Omental fat pad (tissue), 4 donors: Measurements from ENCODE around the gene BLCAP. TPM values are rescaled to one million over a fixed set of nuclear protein-coding genes. Genes with fewer than 3 reads are reported as not detected.

Source experiments
- ATAC-seq: fragments of 150-250 bp; one replicate; pipeline ENCODE4 v1.9.1; 2016; ENCODE audit warnings: mild to moderate bottlenecking, moderate library complexity; ENCODE audit not compliant: low FRiP score
- DNase-seq: peaks from one replicate; pipeline ENCODE4 v3.0.0-alpha.2; 2019; ENCODE audit warnings: low spot score
- total RNA-seq, 4 donors: library from RNA; depleted of rRNA; stranded (reverse); fragments of >200 nt; gene quantifications; one replicate each; pipeline ENCODE4 v1.1.0, GENCODE V29; 2016
- TF ChIP-seq, protein P1 (sequence below), 3 donors: fragments of 450-650 bp; IDR thresholded peaks; one replicate each; pipeline ENCODE4 v1.5.1; 2016 to 2017; ENCODE audit warnings: antibody characterized with exemption in 3 of 3, mild to moderate bottlenecking in 3 of 3, moderate library complexity in 2 of 3

Gene BLCAP
- total RNA-seq, 4 donors from 2014 or later = 58.6 to 197 (median 82.1) TPM

DNA sequence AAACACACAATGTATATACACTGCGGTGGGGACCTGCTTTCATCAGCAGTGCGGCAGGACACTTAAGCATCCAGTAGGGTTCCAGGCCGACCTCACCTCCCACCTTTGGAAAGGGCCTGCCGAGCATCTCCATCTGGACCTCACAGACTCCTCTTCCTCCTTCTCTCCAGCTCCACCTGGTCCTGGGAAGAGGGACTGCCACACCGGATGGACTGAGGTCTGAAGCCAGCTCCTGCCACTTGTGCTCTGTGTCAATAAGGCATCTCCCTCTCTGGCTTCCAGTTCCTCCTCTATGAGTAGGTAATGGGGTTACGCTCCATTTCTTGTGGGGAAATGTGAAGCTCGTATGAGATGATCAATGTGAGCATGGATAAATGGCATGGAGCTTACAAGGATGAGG is 25.7 kb downstream of the BLCAP start:
- TF ChIP-seq, protein P1, sequence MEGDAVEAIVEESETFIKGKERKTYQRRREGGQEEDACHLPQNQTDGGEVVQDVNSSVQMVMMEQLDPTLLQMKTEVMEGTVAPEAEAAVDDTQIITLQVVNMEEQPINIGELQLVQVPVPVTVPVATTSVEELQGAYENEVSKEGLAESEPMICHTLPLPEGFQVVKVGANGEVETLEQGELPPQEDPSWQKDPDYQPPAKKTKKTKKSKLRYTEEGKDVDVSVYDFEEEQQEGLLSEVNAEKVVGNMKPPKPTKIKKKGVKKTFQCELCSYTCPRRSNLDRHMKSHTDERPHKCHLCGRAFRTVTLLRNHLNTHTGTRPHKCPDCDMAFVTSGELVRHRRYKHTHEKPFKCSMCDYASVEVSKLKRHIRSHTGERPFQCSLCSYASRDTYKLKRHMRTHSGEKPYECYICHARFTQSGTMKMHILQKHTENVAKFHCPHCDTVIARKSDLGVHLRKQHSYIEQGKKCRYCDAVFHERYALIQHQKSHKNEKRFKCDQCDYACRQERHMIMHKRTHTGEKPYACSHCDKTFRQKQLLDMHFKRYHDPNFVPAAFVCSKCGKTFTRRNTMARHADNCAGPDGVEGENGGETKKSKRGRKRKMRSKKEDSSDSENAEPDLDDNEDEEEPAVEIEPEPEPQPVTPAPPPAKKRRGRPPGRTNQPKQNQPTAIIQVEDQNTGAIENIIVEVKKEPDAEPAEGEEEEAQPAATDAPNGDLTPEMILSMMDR (IDR thresholded peaks at IDR 0.05) = no peak
- no peak for ATAC-seq
- no peak for DNase-seq

DNA sequence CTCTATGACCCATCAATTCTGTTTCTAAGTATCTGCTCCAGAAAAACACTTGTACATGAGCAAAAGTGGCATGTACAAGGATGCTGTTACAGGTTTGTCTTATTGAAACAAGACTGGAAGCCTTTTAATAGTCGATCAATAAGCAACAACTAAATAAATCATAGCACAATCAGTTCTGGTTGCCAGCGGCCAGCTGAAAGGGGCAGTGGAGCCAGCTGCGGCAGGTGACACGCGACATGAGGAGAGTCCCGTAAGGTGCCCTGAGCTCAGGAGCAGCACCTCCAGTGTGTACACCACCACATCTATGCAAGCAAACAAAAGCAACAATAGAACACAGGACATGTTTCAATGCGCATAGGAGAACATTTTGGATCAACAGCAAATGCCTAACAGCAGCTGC is 27.4 kb downstream of the BLCAP start:
- ATAC-seq = no peak
- no peak for DNase-seq
- TF ChIP-seq, protein P1 (IDR thresholded peaks at IDR 0.05) = no peak

DNA sequence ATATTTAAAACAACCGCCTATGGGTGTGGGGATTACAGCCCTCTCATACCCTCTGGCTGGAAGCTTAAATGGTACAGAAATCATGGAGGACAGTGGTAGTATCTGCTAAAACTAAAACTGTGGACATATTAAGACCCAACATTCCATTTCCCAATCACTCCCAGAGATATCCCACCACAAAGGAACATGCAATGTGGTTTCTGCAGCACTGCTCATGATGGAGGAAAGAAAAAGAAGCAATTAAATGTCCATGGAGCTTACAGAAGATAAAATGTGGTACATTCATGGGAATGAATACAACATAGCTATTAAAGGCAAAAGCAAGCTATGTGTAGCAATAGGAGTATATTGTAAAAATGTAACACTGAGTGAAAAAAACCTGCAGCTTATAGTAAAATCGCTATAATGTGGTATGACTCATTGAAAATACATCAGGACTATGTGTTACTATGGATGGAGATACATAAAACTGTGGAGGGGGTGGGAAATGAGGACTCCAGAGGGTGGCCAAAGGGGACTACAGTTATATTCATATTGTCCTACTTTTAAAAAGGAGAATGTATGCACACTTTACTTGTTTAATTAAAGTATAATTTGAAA is 29.5 kb downstream of the BLCAP start:
- TF ChIP-seq, protein P1 (IDR thresholded peaks at IDR 0.05) = no peak
- no peak for DNase-seq
- no peak for ATAC-seq

DNA sequence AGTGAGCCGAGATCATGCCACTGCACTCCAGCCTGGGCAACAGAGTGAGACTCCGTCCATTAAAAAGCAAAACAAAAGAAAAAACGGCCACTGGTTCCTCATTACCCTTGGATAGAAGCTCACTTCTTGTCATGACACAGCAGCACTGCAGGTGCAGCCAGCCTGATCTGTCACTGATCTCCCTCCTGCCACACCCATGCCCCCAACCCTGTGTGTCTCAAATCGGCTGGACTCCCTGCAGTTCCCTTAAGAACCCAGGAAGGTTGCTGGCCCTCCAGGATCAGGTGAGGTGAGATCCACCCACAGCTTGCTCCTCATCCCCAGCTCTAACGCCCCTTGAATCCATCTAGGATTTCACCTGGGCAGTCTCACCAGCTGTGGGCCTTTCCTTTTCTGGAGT is 32.9 kb downstream of the BLCAP start:
- DNase-seq (no peak), ATAC-seq (no peak)
- TF ChIP-seq, protein P1 (IDR thresholded peaks at IDR 0.05) = no peak

DNA sequence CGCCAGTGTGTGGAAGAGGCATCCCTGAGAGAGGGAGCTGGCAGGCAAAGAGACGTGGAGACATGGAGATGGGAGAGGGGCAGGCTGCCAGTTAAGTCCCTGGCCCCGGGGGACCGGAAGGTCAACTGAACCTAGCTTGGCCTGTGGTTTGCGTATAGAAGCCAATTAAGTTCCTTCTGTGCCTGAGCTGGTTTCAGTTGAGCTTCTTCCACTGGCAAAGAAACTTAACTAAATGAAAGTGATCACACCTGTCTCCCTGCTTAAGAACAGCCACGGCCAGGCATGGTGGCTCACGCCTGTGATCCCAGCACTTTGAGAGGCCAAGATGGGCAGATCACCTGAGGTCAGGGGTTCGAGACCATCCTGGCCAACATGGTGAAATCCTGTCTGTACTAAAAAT is 33.4 kb downstream of the BLCAP start:
- TF ChIP-seq, protein P1 (IDR thresholded peaks at IDR 0.05) = no peak
- ATAC-seq = no peak
- no peak for DNase-seq

DNA sequence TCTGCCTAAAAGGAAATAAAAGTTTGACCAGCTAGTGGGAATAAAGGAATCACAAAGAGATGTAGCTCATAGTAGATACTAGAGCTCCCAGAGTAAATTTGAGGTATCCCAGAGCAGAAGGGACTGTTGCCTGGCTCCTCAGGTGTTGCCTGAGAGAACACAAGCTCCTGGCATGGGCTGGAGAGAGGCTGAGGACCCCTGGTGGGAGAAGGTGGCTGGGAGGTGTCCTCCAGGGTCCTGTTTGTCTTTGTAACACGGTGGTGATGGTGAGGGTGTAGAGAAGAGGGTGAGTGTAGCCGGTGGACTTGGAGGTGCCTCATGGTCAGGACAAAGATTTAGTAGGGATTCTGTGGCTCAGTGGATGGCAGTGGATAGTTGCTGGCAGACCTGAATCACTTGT is 34.7 kb downstream of the BLCAP start:
- DNase-seq (no peak), ATAC-seq (no peak)
- TF ChIP-seq, protein P1 (IDR thresholded peaks at IDR 0.05) = no peak

DNA sequence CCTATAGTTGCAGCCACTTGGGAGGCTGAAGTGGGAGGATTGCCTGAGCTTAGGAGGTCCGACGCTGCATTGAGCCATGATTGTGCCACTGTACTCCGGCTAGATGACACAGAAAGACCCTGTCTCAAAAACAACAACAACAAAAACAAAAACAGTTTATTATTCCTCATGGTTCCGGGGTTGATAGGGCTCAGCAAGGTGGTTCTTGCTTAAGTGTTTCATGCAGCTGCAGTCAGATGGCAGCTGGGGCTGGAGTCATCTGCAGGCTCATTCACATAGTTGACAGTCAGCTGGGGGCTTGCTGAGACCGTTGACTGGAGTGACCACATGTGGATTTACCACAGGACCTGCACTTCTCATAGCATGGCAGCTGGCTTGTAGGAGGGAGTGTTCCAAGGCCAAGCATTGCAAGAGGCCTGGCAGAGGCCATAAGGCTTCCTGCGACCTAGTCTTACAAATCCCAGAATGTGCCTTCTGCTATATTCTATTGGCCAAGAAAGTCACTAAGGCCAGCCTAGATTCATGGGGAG is 35.5 kb downstream of the BLCAP start:
- TF ChIP-seq, protein P1 (IDR thresholded peaks at IDR 0.05) = no peak
- DNase-seq = no peak
- no peak for ATAC-seq
